ENCODE results near the gene TECPR2. TPM values are rescaled to one million over a fixed set of nuclear protein-coding genes. Genes with fewer than 3 reads are reported as not detected.

Gene TECPR2
- total RNA-seq, 1 donor from 2014 or later: 8.4 TPM

DNA sequence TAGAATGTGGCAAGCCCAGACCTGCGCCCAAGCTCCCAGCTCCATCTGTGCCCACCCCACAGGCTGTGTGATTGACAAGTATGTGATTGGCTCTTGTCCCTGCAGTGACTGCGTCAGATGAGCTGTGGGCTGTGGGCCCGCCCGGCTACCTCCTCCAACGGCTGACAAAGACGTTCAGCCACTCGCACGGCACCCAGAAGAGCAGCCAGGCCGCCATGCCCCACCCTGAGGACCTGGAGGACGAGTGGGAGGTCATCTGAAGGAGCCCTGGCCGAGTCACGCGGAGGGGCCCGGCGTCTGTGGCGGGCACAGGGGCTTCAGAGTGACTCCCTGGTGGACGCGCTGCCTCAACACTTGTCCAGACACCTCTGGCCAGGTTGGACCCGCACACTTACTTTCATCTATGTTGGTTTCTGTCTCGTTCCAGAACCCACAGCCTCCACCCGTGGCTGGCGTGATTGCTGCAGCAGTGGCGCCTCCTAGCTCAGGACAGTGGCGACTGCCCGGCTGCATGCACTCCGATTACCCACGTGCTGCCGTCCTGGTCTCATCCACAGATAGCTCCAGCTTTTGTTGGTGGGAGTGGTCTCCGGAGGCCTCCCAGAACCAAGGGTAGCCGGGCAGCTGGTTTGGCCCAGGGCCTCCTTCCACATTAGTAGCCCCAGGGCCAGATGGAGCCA lies 135.4 kb downstream of the TECPR2 start:
- peaks cover 3% of the 10 kb centered on the region for H3F3A ChIP-seq (ENCODE audit: low read depth)
- no peak overlapping the region for H3K4me3 Mint-ChIP-seq
- peaks cover 10% of the 10 kb centered on the region for H3K36me3 Mint-ChIP-seq
- no peaks in the 10 kb centered on the region for H4K20me1 ChIP-seq (ENCODE audit: low read depth)
- no peak overlapping the region for H3K4me2 ChIP-seq
- DNase-seq (ENCODE audit: low spot score): peak; percentile 41
- H3K27ac Mint-ChIP-seq: peak overlapping the region; percentile 46
- H3K9ac ChIP-seq: no peak overlapping the region
- H3K27me3 Mint-ChIP-seq (ENCODE audit: insufficient read depth, low read depth): peaks cover 4% of the 10 kb centered on the region
- TF ChIP-seq EZH2 (IDR thresholded peaks at IDR 0.05) (no peak), EZH2phosphoT487 (IDR thresholded peaks at IDR 0.05) (no peak)
- TF ChIP-seq, protein P1, sequence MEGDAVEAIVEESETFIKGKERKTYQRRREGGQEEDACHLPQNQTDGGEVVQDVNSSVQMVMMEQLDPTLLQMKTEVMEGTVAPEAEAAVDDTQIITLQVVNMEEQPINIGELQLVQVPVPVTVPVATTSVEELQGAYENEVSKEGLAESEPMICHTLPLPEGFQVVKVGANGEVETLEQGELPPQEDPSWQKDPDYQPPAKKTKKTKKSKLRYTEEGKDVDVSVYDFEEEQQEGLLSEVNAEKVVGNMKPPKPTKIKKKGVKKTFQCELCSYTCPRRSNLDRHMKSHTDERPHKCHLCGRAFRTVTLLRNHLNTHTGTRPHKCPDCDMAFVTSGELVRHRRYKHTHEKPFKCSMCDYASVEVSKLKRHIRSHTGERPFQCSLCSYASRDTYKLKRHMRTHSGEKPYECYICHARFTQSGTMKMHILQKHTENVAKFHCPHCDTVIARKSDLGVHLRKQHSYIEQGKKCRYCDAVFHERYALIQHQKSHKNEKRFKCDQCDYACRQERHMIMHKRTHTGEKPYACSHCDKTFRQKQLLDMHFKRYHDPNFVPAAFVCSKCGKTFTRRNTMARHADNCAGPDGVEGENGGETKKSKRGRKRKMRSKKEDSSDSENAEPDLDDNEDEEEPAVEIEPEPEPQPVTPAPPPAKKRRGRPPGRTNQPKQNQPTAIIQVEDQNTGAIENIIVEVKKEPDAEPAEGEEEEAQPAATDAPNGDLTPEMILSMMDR (IDR thresholded peaks at IDR 0.05): peak; percentile 50
- no peaks in the 10 kb centered on the region for H3K27me3 ChIP-seq
- H3K27ac ChIP-seq: no peak overlapping the region
- no peaks in the 10 kb centered on the region for H3K79me2 ChIP-seq (ENCODE audit: low read depth)
- no peaks in the 10 kb centered on the region for H3K36me3 ChIP-seq
- no peaks in the 10 kb centered on the region for H3K9me3 ChIP-seq (ENCODE audit: low read depth)
- H3K4me1 ChIP-seq: no peaks in the 10 kb centered on the region
- H3K4me1 Mint-ChIP-seq: no peaks in the 10 kb centered on the region
- H3K9me3 Mint-ChIP-seq: no peaks in the 10 kb centered on the region
- no peak overlapping the region for H3K4me3 ChIP-seq
- H2AFZ ChIP-seq (replicated peaks): no peak overlapping the region

DNA sequence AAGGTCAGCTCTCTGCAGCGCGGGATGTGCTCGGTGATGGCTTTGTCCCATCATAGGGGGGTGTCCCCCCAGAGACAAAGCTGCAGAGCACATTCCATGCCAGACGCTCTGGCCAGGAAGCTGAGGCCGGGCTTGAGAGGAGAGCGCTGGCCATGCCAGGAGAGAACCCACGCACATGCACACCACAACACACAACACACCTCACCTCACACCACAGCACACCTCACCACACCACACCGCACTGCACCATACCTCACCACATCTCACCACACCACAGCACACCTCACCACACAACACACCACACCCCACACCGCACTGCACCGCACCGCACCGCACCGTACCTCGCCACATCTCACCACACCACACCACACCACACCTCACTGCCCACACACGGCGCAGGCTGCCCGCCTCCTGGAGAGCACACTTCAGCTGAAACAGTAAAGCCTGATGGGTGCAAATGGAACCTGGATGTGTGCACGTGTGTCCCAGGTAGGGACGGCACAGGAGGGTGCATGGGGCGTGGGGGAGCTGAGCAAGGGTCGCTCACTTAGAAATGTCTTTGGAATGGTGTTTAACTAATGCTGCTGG lies 136.0 kb downstream of the TECPR2 start:
- Histone ChIP-seq H3K27ac (no peak overlapping the region), H3K4me3 (no peak overlapping the region), H3K9ac (no peak overlapping the region), H2AFZ (replicated peaks) (no peak overlapping the region), H3K36me3 (no peaks in the 10 kb centered on the region), H3K9me3 (ENCODE audit: low read depth) (no peaks in the 10 kb centered on the region), H3K27me3 (no peaks in the 10 kb centered on the region), H3K79me2 (ENCODE audit: low read depth) (no peaks in the 10 kb centered on the region), H3K4me1 (no peaks in the 10 kb centered on the region), H3K4me2 (no peak overlapping the region), H3F3A (ENCODE audit: low read depth) (peaks cover 3% of the 10 kb centered on the region), H4K20me1 (ENCODE audit: low read depth) (no peaks in the 10 kb centered on the region)
- TF ChIP-seq EZH2phosphoT487 (IDR thresholded peaks at IDR 0.05) (no peak), EZH2 (IDR thresholded peaks at IDR 0.05) (no peak)
- TF ChIP-seq, protein P1 (IDR thresholded peaks at IDR 0.05): no peak
- Mint-ChIP-seq H3K27me3 (ENCODE audit: insufficient read depth, low read depth) (peaks cover 8% of the 10 kb centered on the region), H3K4me1 (peaks cover 4% of the 10 kb centered on the region), H3K4me3 (peak overlapping the region; percentile 37), H3K36me3 (peaks cover 10% of the 10 kb centered on the region), H3K9me3 (no peaks in the 10 kb centered on the region), H3K27ac (no peak overlapping the region)
- DNase-seq (ENCODE audit: low spot score): no peak

DNA sequence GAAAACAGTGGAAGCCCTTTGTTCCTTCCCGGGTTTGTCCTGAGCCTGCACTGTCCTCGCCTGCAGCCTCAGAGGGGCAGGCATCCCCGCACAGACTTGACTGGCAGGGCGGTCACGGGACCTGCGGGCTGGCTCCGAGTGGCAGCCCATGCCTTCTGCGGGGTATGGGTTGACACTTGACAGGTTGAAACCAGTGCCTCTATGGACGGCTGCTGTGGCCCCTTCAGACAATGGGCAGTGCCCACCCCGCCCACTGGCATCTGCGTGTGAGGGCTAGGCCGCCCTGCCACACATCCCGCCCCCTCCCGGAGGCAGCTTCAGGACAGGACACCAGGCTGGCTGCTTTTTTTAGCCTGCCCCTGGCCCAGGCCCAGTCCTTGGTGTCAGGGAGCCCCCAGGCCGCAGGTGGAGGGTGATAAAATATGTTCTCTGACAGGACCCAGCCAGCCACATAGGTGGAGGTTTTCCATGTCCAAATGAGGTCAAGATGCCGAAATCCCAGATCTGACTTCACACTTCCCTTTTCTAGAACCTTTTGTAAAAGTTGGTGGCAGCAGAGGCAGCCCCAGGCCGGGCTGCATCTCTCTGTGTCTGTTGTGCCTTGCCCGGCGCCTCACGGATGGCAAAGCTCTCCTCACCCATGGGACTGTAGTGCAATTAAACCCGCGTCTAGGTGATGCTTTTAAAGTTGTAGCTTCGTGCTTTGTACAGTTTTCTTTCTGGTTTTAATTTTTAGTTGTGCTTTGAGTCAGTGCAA lies 136.8 kb downstream of the TECPR2 start:
- H3K9ac ChIP-seq: no peak overlapping the region
- H3F3A ChIP-seq (ENCODE audit: low read depth): peaks cover 5% of the 10 kb centered on the region
- no peak overlapping the region for H3K27ac Mint-ChIP-seq
- no peak overlapping the region for H3K4me3 Mint-ChIP-seq
- H3K9me3 Mint-ChIP-seq: no peaks in the 10 kb centered on the region
- H3K4me1 ChIP-seq: no peaks in the 10 kb centered on the region
- no peaks in the 10 kb centered on the region for H3K79me2 ChIP-seq (ENCODE audit: low read depth)
- TF ChIP-seq EZH2phosphoT487 (IDR thresholded peaks at IDR 0.05) (no peak), EZH2 (IDR thresholded peaks at IDR 0.05) (no peak)
- TF ChIP-seq, protein P1 (IDR thresholded peaks at IDR 0.05): no peak
- H3K4me2 ChIP-seq: no peak overlapping the region
- no peaks in the 10 kb centered on the region for H3K27me3 ChIP-seq
- H3K9me3 ChIP-seq (ENCODE audit: low read depth): no peaks in the 10 kb centered on the region
- no peaks in the 10 kb centered on the region for H4K20me1 ChIP-seq (ENCODE audit: low read depth)
- no peak overlapping the region for H3K4me3 ChIP-seq
- H3K36me3 Mint-ChIP-seq: peaks cover 10% of the 10 kb centered on the region
- DNase-seq (ENCODE audit: low spot score): no peak
- no peak overlapping the region for H3K27ac ChIP-seq
- no peak overlapping the region for H2AFZ ChIP-seq (replicated peaks)
- no peaks in the 10 kb centered on the region for H3K36me3 ChIP-seq
- peaks cover 9% of the 10 kb centered on the region for H3K27me3 Mint-ChIP-seq (ENCODE audit: insufficient read depth, low read depth)
- H3K4me1 Mint-ChIP-seq: peaks cover 4% of the 10 kb centered on the region

All from neural progenitor cell (in vitro differentiated cells).